GM21360 (cell line): ENCODE data around the gene SPIN1.

ENCODE experiments used
- ATAC-seq: cut with Tn5 transposase; IDR thresholded peaks from one replicate; pipeline ENCODE4 v1.9.1; 2021; ENCODE audit warnings: mild to moderate bottlenecking, moderate library complexity; ENCODE audit not compliant: unreplicated experiment

The SPIN1 gene

GRCh38 chr9:88387552-88388202 lies 567 bp upstream of the SPIN1 start:
- ATAC-seq = no peak

- ATAC-seq = peak; percentile 32
These were observed 802 bp downstream of the SPIN1 start for GRCh38 chr9:88388886-88389605.

GRCh38 chr9:88390371-88390990 lies 2.2 kb downstream of the SPIN1 start:
- ATAC-seq = no peak

GRCh38 chr9:88391236-88391635 lies 3.0 kb downstream of the SPIN1 start:
- no peak for ATAC-seq

GRCh38 chr9:88391921-88392320 lies 3.7 kb downstream of the SPIN1 start:
- ATAC-seq = no peak

GRCh38 chr9:88392549-88392948 lies 4.3 kb downstream of the SPIN1 start:
- no peak for ATAC-seq

- ATAC-seq = no peak
These were observed 8.8 kb downstream of the SPIN1 start for GRCh38 chr9:88396836-88397577.

GRCh38 chr9:88398016-88398415 lies 9.8 kb downstream of the SPIN1 start:
- ATAC-seq = no peak

- ATAC-seq = no peak
These were observed 11.7 kb downstream of the SPIN1 start for GRCh38 chr9:88399966-88400365.

GRCh38 chr9:88403340-88403739 lies 15.1 kb downstream of the SPIN1 start:
- no peak for ATAC-seq

- no peak for ATAC-seq
These were observed 17.8 kb downstream of the SPIN1 start for GRCh38 chr9:88406051-88406450.

- ATAC-seq = no peak
These were observed 23.2 kb downstream of the SPIN1 start for GRCh38 chr9:88411471-88411870.

GRCh38 chr9:88414298-88414697 lies 26.1 kb downstream of the SPIN1 start:
- no peak for ATAC-seq

- ATAC-seq = no peak
These were observed 29.8 kb downstream of the SPIN1 start for GRCh38 chr9:88418025-88418424.

- no peak for ATAC-seq
These were observed 30.7 kb downstream of the SPIN1 start for GRCh38 chr9:88418715-88419540.

GRCh38 chr9:88420227-88420626 lies 32.0 kb downstream of the SPIN1 start:
- no peak for ATAC-seq

- no peak for ATAC-seq
These were observed 33.1 kb downstream of the SPIN1 start for GRCh38 chr9:88421348-88421747.

GRCh38 chr9:88425538-88425950 lies 37.3 kb downstream of the SPIN1 start:
- no peak for ATAC-seq

- ATAC-seq = no peak
These were observed 38.4 kb downstream of the SPIN1 start for GRCh38 chr9:88426651-88427050.

GRCh38 chr9:88429595-88430430 lies 41.6 kb downstream of the SPIN1 start:
- no peak for ATAC-seq
